Activated naive CD4-positive, alpha-beta T cell treated with anti-CD3 and anti-CD28 coated beads for 36 hours (primary cell): ENCODE data around the gene SEC14L6. TPM values are rescaled to one million over a fixed set of nuclear protein-coding genes. Genes with fewer than 3 reads are reported as not detected.
"Not testable (repeated sequence)": the region's sequence is repeated elsewhere in the genome, so short reads cannot be mapped to it uniquely, and the experiment has no call there.

Source experiments
- CTCF ChIA-PET: fragments of 350-600 bp; sonication (Branson Sonifier 250); formaldehyde crosslinking; loops from one replicate; lab custom pipeline; 2021; ENCODE audit warnings: antibody characterized with exemption; lab: Charles Lee
- DNase-seq: peaks from one replicate; pipeline ENCODE4 v3.0.0-alpha.2; 2020
- H3K27ac Mint-ChIP-seq: one replicate; pipeline ENCODE4 v1.8.0; 2021; ENCODE audit warnings: mild to moderate bottlenecking, mixed read lengths
- H3K27me3 Mint-ChIP-seq: one replicate; pipeline ENCODE4 v1.8.0; 2021; ENCODE audit warnings: low read depth, mixed read lengths
- H3K36me3 Mint-ChIP-seq: one replicate; pipeline ENCODE4 v1.8.0; 2021; ENCODE audit warnings: low read depth, mixed read lengths
- H3K4me1 Mint-ChIP-seq: one replicate; pipeline ENCODE4 v1.8.0; 2021; ENCODE audit warnings: low read depth, mixed read lengths
- H3K4me3 Mint-ChIP-seq: one replicate; pipeline ENCODE4 v1.8.0; 2021; ENCODE audit warnings: mild to moderate bottlenecking, moderate library complexity, mixed read lengths
- H3K9me3 Mint-ChIP-seq: one replicate; pipeline ENCODE4 v1.8.0; 2021; ENCODE audit warnings: mixed read lengths
- intact Hi-C: fragments of 100-400 bp; cut with micrococcal nuclease; formaldehyde crosslinking; loops from one replicate; pipeline ENCODE4 v1.15.1; 2023
- total RNA-seq, 2 experiments: library from RNA; stranded (reverse); gene quantifications; one replicate each; pipeline ENCODE4 v1.2.3, GENCODE V29; 2021

Gene SEC14L6
- total RNA-seq, 2 experiments from 2014 or later: not detected

- Mint-ChIP-seq H3K27me3 (no peaks in the 10 kb centered on the region), H3K36me3 (peaks cover 34% of the 10 kb centered on the region), H3K27ac (no peak overlapping the region), H3K9me3 (no peaks in the 10 kb centered on the region), H3K4me1 (peaks cover 5% of the 10 kb centered on the region), H3K4me3 (no peak overlapping the region)
- DNase-seq: no peak
- CTCF ChIA-PET: interaction anchor here (0.8 kb wide), 1 partner anchor 188 kb away, joined by 3 read pairs; no protein-coding TSS in a partner anchor
- intact Hi-C loops: no loop called here
Observed at GRCh38 chr22:30574997-30575671, 28.6 kb upstream of the SEC14L6 start.

DNA sequence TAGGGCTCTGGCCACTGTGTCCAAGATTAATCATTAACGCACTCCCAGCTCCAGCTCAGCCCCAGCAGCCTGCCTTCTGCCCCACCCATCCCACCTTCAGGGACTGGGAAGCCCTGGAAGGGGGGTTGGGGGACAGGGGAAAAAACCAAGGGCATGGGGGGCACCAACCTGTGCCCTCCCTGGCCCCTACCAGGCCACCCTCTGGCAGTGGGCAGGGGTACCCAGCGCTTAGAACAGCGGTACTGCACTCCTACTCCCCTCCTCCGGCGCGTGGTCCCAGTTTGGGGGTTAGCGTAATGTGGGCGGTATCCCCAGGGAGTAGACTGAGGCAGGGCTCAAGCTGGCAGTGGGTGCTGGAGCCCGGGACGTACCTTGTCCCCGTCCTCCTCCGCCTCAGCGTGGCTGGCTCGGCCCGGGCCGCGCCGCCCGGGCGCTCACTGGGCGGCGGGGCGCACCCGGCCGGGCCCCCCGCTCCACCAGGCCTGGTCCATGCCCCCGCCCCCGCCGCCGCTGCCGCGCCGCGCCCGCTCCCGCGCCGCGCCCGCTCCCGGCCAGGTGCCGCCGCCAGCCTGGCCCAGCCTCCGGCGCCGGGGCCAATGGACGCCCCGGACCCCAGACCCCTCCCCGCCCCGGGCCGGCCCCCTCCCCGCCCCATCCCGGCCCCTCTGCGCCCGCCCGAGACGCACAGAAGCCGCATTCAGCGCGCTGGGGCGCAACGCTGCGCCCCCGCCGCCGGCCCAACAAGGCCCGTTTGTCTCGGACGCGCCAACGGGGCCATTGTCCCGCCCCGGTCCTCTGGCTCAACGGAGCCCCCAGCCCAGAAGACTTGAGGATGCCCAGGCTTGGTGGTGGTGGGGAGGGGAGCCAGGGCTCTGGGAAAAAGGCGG, 27.8 kb upstream of the SEC14L6 start, which contains the start of gene GAL3ST1:
TSS of gene GAL3ST1 (minus strand) at position 571 of the 887 bp plus-strand sequence. CDS start 17,273 bp downstream, outside the sequence.
- intact Hi-C loops: no loop called here
- no peak within 1 kb of the TSS for H3K27ac Mint-ChIP-seq
- CTCF ChIA-PET: no interaction called here

DNA sequence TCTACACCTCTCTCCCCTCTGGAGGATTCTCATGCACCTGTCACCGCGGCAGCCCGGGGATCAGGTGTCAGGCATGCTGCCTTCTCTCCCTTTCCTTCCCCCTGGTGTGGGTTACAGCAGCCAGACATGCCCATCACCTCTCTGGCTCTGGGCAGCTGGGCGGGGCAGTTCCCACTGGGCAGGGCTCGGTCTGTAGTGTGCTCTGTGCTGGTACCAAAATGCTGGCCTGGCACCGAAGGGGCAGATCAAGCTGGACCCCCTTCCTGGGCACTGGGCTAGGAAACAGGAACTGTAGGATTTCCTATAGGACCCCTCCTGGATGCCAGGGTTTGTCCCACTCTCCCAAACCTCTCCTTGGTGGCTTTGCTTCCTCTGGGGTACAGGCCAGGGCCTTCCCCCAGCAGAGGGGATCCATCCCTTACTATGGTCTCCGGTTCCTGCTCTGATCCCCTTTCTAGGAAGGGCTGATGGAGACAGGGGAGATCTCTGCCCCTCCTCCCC, 27.1 kb upstream of the SEC14L6 start:
- Mint-ChIP-seq H3K4me1 (peaks cover 5% of the 10 kb centered on the region), H3K27ac (no peak overlapping the region), H3K36me3 (peaks cover 21% of the 10 kb centered on the region), H3K9me3 (no peaks in the 10 kb centered on the region), H3K27me3 (no peaks in the 10 kb centered on the region), H3K4me3 (no peak overlapping the region)
- DNase-seq: no peak
- intact Hi-C loops: no loop called here
- CTCF ChIA-PET: no interaction called here

More for the DNA sequence above, 27.8 kb upstream of the SEC14L6 start, which contains the start of gene GAL3ST1:
- no peaks in the 10 kb centered on the region for H3K9me3 Mint-ChIP-seq
- no peaks in the 10 kb centered on the region for H3K27me3 Mint-ChIP-seq
- H3K36me3 Mint-ChIP-seq: peaks cover 27% of the 10 kb centered on the region
- H3K4me3 Mint-ChIP-seq: no peak within 1 kb of the TSS
- DNase-seq: no peak
- H3K4me1 Mint-ChIP-seq: peaks cover 5% of the 10 kb centered on the region

DNA sequence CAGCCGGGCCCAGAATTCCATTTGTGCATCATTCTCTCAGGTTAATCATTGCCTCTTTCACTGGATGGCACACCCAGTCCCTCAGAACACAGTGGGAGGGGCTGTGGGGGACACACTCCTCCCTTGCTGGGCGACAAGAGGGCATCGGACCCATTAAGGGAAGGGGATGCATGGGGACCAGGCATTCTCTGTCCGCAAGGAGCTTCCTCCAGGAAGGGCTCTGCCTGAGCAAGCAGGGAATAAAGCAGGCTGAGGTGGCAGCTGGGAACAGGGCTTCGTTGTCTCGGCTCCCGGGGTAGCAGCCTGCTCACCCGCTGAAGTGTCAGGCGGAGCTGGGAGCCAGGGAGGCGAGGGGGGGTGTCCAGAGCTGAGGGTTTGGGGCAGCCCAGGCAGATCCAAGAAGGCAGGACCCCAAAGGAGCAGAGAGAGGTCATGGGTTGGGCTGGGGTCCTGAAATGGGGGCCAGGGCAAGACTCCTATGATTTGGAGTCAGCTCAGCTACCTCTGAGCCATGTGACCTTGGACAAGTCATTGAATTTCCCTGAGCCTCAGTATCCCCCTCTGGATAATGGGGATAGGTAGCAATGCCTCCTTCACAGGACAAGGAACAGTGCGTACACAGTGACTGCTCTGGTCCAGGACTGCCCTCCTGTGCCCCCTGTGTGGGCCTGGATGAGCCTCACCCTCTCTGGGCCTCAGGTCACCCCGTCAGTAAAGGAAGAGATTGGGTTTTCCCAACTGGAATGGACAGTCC, 26.5 kb upstream of the SEC14L6 start:
- DNase-seq: no peak
- Mint-ChIP-seq H3K4me3 (no peak overlapping the region), H3K4me1 (peaks cover 5% of the 10 kb centered on the region), H3K27me3 (no peaks in the 10 kb centered on the region), H3K36me3 (peaks cover 18% of the 10 kb centered on the region), H3K27ac (no peak overlapping the region), H3K9me3 (no peaks in the 10 kb centered on the region)
- CTCF ChIA-PET: no interaction called here
- intact Hi-C loops: no loop called here

DNA sequence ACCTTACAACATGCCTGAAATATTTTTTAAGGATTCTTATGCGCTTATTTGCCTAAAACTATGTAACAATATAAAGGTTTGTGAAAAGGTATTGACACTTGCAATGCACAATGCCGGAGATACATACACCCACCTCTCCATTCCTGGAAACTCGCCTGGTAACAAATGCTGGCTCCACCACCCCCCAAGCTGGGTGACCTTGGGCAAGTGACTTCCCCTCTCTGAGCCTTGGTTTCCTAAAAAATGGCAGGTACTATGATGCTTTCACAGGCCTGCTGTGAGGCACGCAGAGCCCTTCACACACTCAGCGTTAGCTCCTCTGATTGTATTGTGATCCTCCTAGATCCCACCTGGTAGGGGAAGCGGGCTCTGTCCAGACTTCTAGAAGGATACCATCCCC, 25.7 kb upstream of the SEC14L6 start:
- Mint-ChIP-seq H3K36me3 (peaks cover 12% of the 10 kb centered on the region), H3K27me3 (no peaks in the 10 kb centered on the region), H3K27ac (no peak overlapping the region), H3K4me1 (peaks cover 5% of the 10 kb centered on the region), H3K4me3 (no peak overlapping the region), H3K9me3 (no peaks in the 10 kb centered on the region)
- no peak for DNase-seq
- CTCF ChIA-PET: no interaction called here
- intact Hi-C loops: no loop called here

DNA sequence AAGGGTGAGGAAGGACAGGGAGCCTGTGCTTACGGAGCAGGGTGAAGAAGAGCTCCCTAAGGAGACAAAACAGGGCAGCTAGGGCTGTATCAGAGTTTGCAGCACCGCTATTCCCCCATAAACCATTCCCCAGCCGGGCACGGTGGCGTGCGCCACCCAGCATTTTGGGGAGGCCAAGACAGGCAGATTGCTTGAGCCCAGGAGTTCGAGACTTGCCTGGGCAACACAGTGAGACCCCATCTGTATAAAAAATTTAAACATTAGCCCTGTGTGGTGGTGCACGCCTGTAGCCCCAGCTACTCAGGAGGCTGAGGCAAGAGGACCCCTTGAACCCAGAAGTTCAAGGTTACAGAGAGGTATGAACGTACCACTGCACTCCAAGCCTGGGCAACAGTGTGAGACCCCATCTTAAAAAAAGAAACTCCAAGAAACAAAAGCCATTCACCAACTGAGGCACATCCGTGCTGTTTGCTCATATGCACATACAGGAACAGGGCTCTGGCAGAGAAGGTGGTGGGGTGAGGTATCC, 23.2 kb upstream of the SEC14L6 start:
- intact Hi-C loops: no loop called here
- DNase-seq: no peak
- Mint-ChIP-seq H3K27me3 (no peaks in the 10 kb centered on the region), H3K36me3 (no peaks in the 10 kb centered on the region), H3K9me3 (no peaks in the 10 kb centered on the region), H3K27ac (no peak overlapping the region), H3K4me1 (no peaks in the 10 kb centered on the region), H3K4me3 (no peak overlapping the region)
- CTCF ChIA-PET: interaction anchor here (0.6 to 1.5 kb wide), 2 partner anchors 125 to 266 kb away, joined by 3 to 7 read pairs; no protein-coding TSS in a partner anchor

DNA sequence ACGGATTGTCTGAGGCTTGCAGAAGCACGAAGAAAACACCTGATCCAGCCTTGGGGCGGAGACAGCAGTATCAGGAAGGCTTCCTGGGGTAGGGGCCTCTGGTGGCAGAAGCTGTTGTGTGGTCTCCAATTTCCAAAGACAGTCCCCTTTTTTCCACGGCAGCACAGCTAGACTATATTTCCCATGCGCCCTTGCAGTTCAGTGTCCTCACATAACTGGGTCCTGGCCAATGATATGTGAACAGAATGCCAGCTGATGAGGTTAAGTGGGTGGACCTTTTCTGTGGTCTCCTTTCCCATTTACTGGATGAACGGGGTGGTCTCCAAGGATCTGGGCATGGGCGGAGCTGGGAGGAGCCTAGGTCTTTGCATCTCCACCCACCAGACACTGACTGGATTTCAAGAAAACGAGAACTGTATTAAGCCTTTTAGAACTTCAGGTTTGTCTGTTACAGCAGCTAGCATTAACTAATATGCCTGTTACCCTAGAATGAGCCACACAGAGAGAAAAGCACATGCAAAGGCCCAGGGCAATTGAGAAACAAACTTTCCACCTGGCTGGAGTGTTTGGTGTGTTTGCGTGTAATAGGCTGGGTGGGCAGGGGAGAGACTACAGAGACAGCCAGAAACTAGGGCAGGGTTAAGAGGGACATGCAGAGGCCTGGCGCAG, 21.7 kb upstream of the SEC14L6 start:
- Mint-ChIP-seq H3K4me3 (no peak overlapping the region), H3K36me3 (no peaks in the 10 kb centered on the region), H3K27ac (no peak overlapping the region), H3K9me3 (no peaks in the 10 kb centered on the region), H3K4me1 (no peaks in the 10 kb centered on the region), H3K27me3 (no peaks in the 10 kb centered on the region)
- CTCF ChIA-PET: interaction anchor here (1.5 kb wide), 1 partner anchor 124 kb away, joined by 7 read pairs; no protein-coding TSS in a partner anchor
- no peak for DNase-seq
- intact Hi-C loops: no loop called here

DNA sequence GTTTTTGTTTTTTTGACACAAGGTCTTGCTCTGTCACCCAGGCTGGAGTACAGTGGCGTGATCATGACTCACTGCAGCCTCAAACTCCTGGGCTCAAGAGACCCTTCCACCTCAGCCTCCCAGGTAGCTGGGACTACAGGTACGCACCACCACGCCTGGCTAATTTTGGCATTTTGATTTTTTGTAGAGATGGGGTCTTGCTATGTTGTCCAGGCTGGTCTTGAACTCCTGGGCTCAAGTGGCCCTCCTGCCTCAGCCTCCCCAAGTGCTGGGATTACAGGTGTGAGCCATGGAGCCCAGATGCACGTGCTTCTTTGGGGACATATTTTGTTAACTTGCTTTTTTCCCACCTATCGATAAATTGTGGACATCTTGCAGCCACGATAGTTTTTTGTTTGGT, 20.7 kb upstream of the SEC14L6 start:
- DNase-seq, H3K27ac Mint-ChIP-seq, H3K27me3 Mint-ChIP-seq, CTCF ChIA-PET, H3K4me3 Mint-ChIP-seq, H3K9me3 Mint-ChIP-seq, intact Hi-C loops, H3K4me1 Mint-ChIP-seq, H3K36me3 Mint-ChIP-seq: not testable (repeated sequence)

DNA sequence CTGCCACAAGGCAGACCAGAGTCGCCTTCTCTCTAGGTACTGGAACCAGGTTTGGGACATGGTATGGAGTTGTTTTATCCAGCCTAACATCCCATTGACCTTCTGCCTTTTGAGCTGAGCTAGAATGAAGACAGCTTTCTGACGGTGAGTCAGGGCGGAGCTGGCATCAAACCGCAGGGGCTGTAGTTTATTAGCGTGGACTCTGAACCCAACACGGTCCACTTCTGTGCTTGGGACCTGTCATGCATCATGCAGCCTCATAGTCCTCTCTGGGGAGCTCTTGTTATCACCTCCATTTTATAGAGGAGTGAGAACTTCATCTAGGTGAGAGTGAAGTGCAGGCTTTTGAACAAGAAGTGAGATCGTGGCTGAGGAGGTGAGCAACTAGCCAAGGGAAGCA, 19.6 kb upstream of the SEC14L6 start:
- no peaks in the 10 kb centered on the region for H3K4me1 Mint-ChIP-seq
- H3K27ac Mint-ChIP-seq: no peak overlapping the region
- intact Hi-C loops: no loop called here
- H3K4me3 Mint-ChIP-seq: no peak overlapping the region
- H3K9me3 Mint-ChIP-seq: no peaks in the 10 kb centered on the region
- CTCF ChIA-PET: interaction anchor here (0.6 kb wide), 1 partner anchor 140 kb away, joined by 6 read pairs; no protein-coding TSS in a partner anchor
- no peak for DNase-seq
- H3K36me3 Mint-ChIP-seq: no peaks in the 10 kb centered on the region
- no peaks in the 10 kb centered on the region for H3K27me3 Mint-ChIP-seq

- Mint-ChIP-seq H3K27me3 (no peaks in the 10 kb centered on the region), H3K36me3 (no peaks in the 10 kb centered on the region), H3K27ac (no peak overlapping the region), H3K4me1 (no peaks in the 10 kb centered on the region), H3K9me3 (no peaks in the 10 kb centered on the region), H3K4me3 (no peak overlapping the region)
- no peak for DNase-seq
- intact Hi-C loops: no loop called here
- CTCF ChIA-PET: interaction anchor here (0.5 kb wide), 1 partner anchor 354 kb away, joined by 6 read pairs; no protein-coding TSS in a partner anchor
Observed at GRCh38 chr22:30565341-30565740, 18.8 kb upstream of the SEC14L6 start.

DNA sequence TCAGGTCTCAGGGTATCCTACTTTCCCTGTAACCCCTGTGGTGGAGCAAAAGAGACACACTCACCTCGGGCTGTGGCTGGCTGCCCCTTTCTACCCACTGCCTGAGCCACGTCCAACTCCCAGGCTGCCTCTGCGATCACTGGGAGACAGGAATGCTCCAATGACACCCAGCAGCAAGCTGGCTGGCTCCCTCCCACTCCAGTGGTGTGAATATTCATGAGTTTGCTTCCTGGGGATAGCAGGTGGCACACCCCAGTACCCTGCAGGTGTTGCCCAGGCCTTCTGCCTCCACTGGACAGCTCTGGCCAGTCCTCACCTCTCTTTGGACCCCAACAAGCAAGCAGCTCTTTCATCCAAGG, 18.2 kb upstream of the SEC14L6 start:
- Mint-ChIP-seq H3K36me3 (no peaks in the 10 kb centered on the region), H3K9me3 (no peaks in the 10 kb centered on the region), H3K27ac (no peak overlapping the region), H3K4me1 (no peaks in the 10 kb centered on the region), H3K4me3 (no peak overlapping the region), H3K27me3 (no peaks in the 10 kb centered on the region)
- CTCF ChIA-PET: no interaction called here
- intact Hi-C loops: no loop called here
- no peak for DNase-seq
